ENCODE results near the gene FAM163B. TPM values are rescaled to one million over a fixed set of nuclear protein-coding genes. Genes with fewer than 3 reads are reported as not detected.

FAM163B gene
- polyA plus RNA-seq, 1 donor (not counting 4 experiments of a cell fraction or from before 2014, with no cell fraction given): not detected

GRCh38 chr9:133583586-133583985 is 25.6 kb downstream of the FAM163B start:
- dilution Hi-C loops (cut with MboI; ENCODE audit: extremely low pct_ligation_motif_present, low sequenced_read_pairs): no loop called here
- Histone ChIP-seq H3K36me3 (ENCODE audit: control insufficient read depth in 2 of 2, extremely low read depth in 1 of 2, insufficient read depth in 2 of 2, low read length in 2 of 2) (no peaks in the 10 kb centered on the region), H3K4me1 (ENCODE audit: control insufficient read depth, extremely low read depth, insufficient read depth, low read length) (no peaks in the 10 kb centered on the region), H3K27ac (ENCODE audit: control insufficient read depth, insufficient read depth, low read length) (no peak overlapping the region), H3K4me2 (ENCODE audit: control insufficient read depth, extremely low read depth, insufficient read depth, low read depth, low read length) (no peak overlapping the region), H2AFZ (ENCODE audit: control insufficient read depth, low read length) (no peak overlapping the region), H4K20me1 (ENCODE audit: control insufficient read depth, extremely low read depth, insufficient read depth, low read length) (no peaks in the 10 kb centered on the region), H3K9me3 (ENCODE audit: control insufficient read depth, low read depth, low read length) (peaks cover 3% of the 10 kb centered on the region), H3K9ac (ENCODE audit: control insufficient read depth, extremely low read depth, insufficient read depth, low read length) (no peak overlapping the region), H3K9me1 (ENCODE audit: control insufficient read depth, extremely low read depth, insufficient read depth, low read length) (no peaks in the 10 kb centered on the region), H3K79me2 (ENCODE audit: control insufficient read depth, insufficient read depth, low read length) (no peaks in the 10 kb centered on the region), H3K27me3 (ENCODE audit: control insufficient read depth, extremely low read depth, insufficient read depth, low read length) (peaks cover 49% of the 10 kb centered on the region), H3K4me3 (ENCODE audit: control insufficient read depth in 2 of 3, extremely low read depth in 1 of 3, insufficient read depth in 2 of 3, low read depth in 1 of 3, low read length in 3 of 3) (no peak overlapping the region)
- TF ChIP-seq EZH2 (IDR thresholded peaks at IDR 0.05; ENCODE audit: low read length) (no peak), CTCF (optimal IDR thresholded peaks at IDR 0.05 in 1 of 3, IDR thresholded peaks at IDR 0.05 in 1 of 3, conservative IDR thresholded peaks at IDR 0.05 in 1 of 3; ENCODE audit: extremely low read depth in 1 of 3, insufficient read depth in 2 of 3, low read length in 3 of 3) (no peak)
- DNase-seq (ENCODE audit: low read depth, low spot score) (no peak), FAIRE-seq (no peak)

- Histone ChIP-seq H2AFZ (ENCODE audit: control insufficient read depth, low read length) (no peak overlapping the region), H3K27ac (ENCODE audit: control insufficient read depth, insufficient read depth, low read length) (no peak overlapping the region), H3K4me2 (ENCODE audit: control insufficient read depth, extremely low read depth, insufficient read depth, low read depth, low read length) (no peak overlapping the region), H3K79me2 (ENCODE audit: control insufficient read depth, insufficient read depth, low read length) (no peaks in the 10 kb centered on the region), H3K9me3 (ENCODE audit: control insufficient read depth, low read depth, low read length) (no peaks in the 10 kb centered on the region), H4K20me1 (ENCODE audit: control insufficient read depth, extremely low read depth, insufficient read depth, low read length) (no peaks in the 10 kb centered on the region), H3K9ac (ENCODE audit: control insufficient read depth, extremely low read depth, insufficient read depth, low read length) (no peak overlapping the region), H3K4me3 (ENCODE audit: control insufficient read depth in 2 of 3, extremely low read depth in 1 of 3, insufficient read depth in 2 of 3, low read depth in 1 of 3, low read length in 3 of 3) (no peak overlapping the region), H3K27me3 (ENCODE audit: control insufficient read depth, extremely low read depth, insufficient read depth, low read length) (peaks cover 49% of the 10 kb centered on the region), H3K36me3 (ENCODE audit: control insufficient read depth in 2 of 2, extremely low read depth in 1 of 2, insufficient read depth in 2 of 2, low read length in 2 of 2) (no peaks in the 10 kb centered on the region), H3K9me1 (ENCODE audit: control insufficient read depth, extremely low read depth, insufficient read depth, low read length) (no peaks in the 10 kb centered on the region), H3K4me1 (ENCODE audit: control insufficient read depth, extremely low read depth, insufficient read depth, low read length) (no peaks in the 10 kb centered on the region)
- FAIRE-seq (no peak), DNase-seq (ENCODE audit: low read depth, low spot score) (no peak)
- TF ChIP-seq EZH2 (IDR thresholded peaks at IDR 0.05; ENCODE audit: low read length) (no peak), CTCF (optimal IDR thresholded peaks at IDR 0.05 in 1 of 3, IDR thresholded peaks at IDR 0.05 in 1 of 3, conservative IDR thresholded peaks at IDR 0.05 in 1 of 3; ENCODE audit: extremely low read depth in 1 of 3, insufficient read depth in 2 of 3, low read length in 3 of 3) (no peak)
- dilution Hi-C loops (cut with MboI; ENCODE audit: extremely low pct_ligation_motif_present, low sequenced_read_pairs): no loop called here
These were observed 26.1 kb downstream of the FAM163B start for GRCh38 chr9:133583111-133583510.

All from keratinocyte (primary cell).